Lower lobe of right lung (tissue), 2 donors: ENCODE data around the gene NOVA2. TPM values are rescaled to one million over a fixed set of nuclear protein-coding genes. Genes with fewer than 3 reads are reported as not detected.

Experiments
- ATAC-seq, 2 donors: fragments of 200-7000 bp; cut with Tn5 transposase; one replicate each; pipeline ENCODE4 v1.9.1; 2020 to 2022; ENCODE audit warnings: mild to moderate bottlenecking in 2 of 2, moderate library complexity in 2 of 2
- DNase-seq: peaks from one replicate; pipeline ENCODE4 v3.0.0-alpha.2; 2020
- H3K27ac ChIP-seq: fragments of 200-600 bp; one replicate; pipeline ENCODE4 v1.8.0; 2022
- H3K27me3 ChIP-seq: fragments of 200-600 bp; one replicate; pipeline ENCODE4 v1.8.0; 2022; ENCODE audit warnings: low read depth
- H3K36me3 ChIP-seq: fragments of 200-600 bp; one replicate; pipeline ENCODE4 v1.8.0; 2022; ENCODE audit warnings: mild to moderate bottlenecking
- H3K4me1 ChIP-seq: fragments of 200-600 bp; one replicate; pipeline ENCODE4 v1.8.0; 2022
- H3K4me3 ChIP-seq: fragments of 200-600 bp; one replicate; pipeline ENCODE4 v1.8.0; 2022; ENCODE audit warnings: mild to moderate bottlenecking
- H3K9me3 ChIP-seq: fragments of 200-600 bp; one replicate; pipeline ENCODE4 v1.8.0; 2022
- CTCF ChIP-seq: fragments of 200-600 bp; IDR thresholded peaks from one replicate; pipeline ENCODE4 v1.8.0; 2022; ENCODE audit warnings: antibody characterized with exemption, mild to moderate bottlenecking
- intact Hi-C: fragments of 100-400 bp; cut with DNase I; formaldehyde crosslinking; loops from one replicate; pipeline ENCODE4 v1.11.0; 2022
- long read RNA-seq: library from polyadenylated mRNA; unstranded; transcript quantifications from one replicate; pipeline ENCODE4 v2.0.0, GENCODE V29; 2021
- total RNA-seq: library from RNA; stranded (reverse); fragmentation: NEBNext Ultra II Directional; extraction: Animal tissue kit (Norgen Biotek cat#: 25700); gene quantifications from one replicate; pipeline ENCODE4 v1.2.1, GENCODE V29; 2021
- donor health status: DM: no; HTN: yes; CAD: no; lungs with severe emphysema.

NOVA2 gene
- total RNA-seq, result 18.8 TPM
- long read RNA-seq, full-length matches to known transcripts, result 3 of 20 reads
- long read RNA-seq, partial matches to known transcripts, result 4 of 20 reads
- long read RNA-seq, other reads (novel, unspliced or antisense), result 13 of 20 reads

- H3K36me3 ChIP-seq, result no peaks in the 10 kb centered on the region
- no peaks in the 10 kb centered on the region for H3K9me3 ChIP-seq
- DNase-seq (peak; percentile 73), ATAC-seq (peak; percentile 70 to 72)
- intact Hi-C loops, result no loop called here
- H3K4me3 ChIP-seq, result peak within 1 kb of the TSS; percentile 52
- H3K27ac ChIP-seq, result peak within 1 kb of the TSS; percentile 51
- peaks cover 65% of the 10 kb centered on the region for H3K27me3 ChIP-seq
- H3K4me1 ChIP-seq, result peaks cover 22% of the 10 kb centered on the region
- TF ChIP-seq CTCF, result no peak
These were observed at the start of gene NOVA2 for GRCh38 chr19:45973553-45974338. Gene NOVA2 (minus strand): TSS chr19:45973865. CDS start chr19:45973351, 514 bp downstream.

DNA sequence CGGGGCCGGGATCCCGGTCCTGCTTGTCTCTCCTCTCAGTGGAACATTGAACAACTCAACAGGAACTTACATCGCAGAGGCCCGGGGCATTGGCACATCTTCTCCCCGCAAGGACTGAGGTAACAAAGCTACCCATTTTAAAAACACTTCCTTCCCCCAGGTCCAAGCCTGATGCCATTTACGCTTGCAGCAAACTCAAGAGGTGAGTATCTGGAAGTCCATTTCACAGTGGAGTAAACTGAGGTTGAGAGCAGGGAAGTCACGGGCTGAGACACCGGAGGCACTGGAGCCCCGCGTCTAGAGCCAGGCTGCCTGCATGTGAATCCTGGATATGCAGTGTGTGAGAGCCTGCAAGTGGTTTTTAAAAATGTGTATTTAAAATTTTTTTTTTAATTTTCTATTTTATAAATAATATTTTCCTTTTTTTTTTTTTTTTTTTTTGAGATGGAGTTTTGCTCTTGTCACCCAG, 49.7 kb upstream of the NOVA2 start:
- intact Hi-C loops, result no loop called here
- DNase-seq, result peak; percentile 60
- Histone ChIP-seq H3K27ac (no peak overlapping the region), H3K9me3 (no peaks in the 10 kb centered on the region), H3K36me3 (no peaks in the 10 kb centered on the region), H3K4me3 (no peak overlapping the region), H3K4me1 (no peaks in the 10 kb centered on the region), H3K27me3 (peaks cover 50% of the 10 kb centered on the region)
- ATAC-seq, result peak in 1 of 2 donors; percentile 12
- no peak for TF ChIP-seq CTCF

DNA sequence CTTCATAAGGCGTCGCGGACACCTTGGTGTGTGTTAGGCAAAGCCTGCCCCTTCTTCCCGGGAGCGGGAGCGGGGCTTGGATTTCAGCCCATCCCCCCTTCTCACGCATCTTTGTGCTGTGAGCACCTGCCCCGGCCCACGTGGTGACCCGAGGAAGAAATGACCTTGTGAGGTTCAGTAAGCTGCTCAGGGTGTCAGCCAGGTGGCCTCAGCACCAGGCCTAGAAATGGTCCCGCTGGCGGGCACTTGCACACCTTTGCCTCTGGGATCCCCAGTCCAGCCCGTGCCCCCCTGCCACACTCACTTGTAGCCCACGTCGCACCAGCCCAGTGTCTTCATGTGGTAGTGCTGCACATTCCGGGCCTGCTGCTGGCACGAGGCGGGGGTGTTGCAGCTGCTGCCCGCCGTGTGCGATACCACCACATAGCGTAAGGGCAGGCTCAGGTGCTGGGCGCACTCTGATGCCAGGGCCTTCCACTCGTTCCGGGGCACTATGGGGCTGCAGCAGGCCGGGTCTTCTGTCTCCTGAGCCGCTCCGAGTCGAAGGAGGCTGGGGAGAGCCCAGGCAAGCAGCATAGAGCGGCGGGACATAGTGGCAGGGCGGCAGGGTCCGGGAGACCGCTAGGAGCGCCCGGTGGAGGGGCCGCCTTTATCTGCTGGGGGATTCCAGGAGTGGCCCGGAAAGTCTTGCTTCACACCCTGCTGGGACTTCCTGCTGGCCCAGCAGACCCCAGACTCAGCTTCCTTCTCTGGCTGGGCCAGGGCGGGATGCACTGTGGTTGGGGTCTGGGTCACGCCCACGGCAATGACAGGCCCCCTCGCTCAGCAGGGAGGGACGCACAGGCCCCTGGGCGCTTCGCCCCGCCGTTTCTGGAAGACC, 49.0 kb upstream of the NOVA2 start, which contains the start of gene PGLYRP1:
Gene PGLYRP1, minus strand, starts transcription at position 623 of the 880 bp plus-strand sequence. Its CDS starts 32 bp downstream, at position 591.
- no peak within 1 kb of the TSS for H3K27ac ChIP-seq
- TF ChIP-seq CTCF, result no peak
- intact Hi-C loops, result no loop called here
- DNase-seq (no peak), ATAC-seq (peak; percentile 6 to 42)
- peaks cover 43% of the 10 kb centered on the region for H3K27me3 ChIP-seq
- H3K36me3 ChIP-seq, result no peaks in the 10 kb centered on the region
- H3K4me1 ChIP-seq, result no peaks in the 10 kb centered on the region
- peak within 1 kb of the TSS; percentile 19 for H3K4me3 ChIP-seq
- no peaks in the 10 kb centered on the region for H3K9me3 ChIP-seq

GRCh38 chr19:46022061-46022430, 48.4 kb upstream of the NOVA2 start:
- no peak for ATAC-seq

More at GRCh38 chr19:46022061-46022430, 48.4 kb upstream of the NOVA2 start:
- intact Hi-C loops, result no loop called here
- H3K9me3 ChIP-seq, result no peaks in the 10 kb centered on the region
- no peaks in the 10 kb centered on the region for H3K36me3 ChIP-seq
- H3K4me3 ChIP-seq, result peak overlapping the region; percentile 14
- TF ChIP-seq CTCF, result no peak
- H3K4me1 ChIP-seq, result peaks cover 2% of the 10 kb centered on the region
- DNase-seq, result no peak
- no peak overlapping the region for H3K27ac ChIP-seq
- peaks cover 42% of the 10 kb centered on the region for H3K27me3 ChIP-seq
